ENCODE measurements around the gene CRIP2. TPM values are rescaled to one million over a fixed set of nuclear protein-coding genes. Genes with fewer than 3 reads are reported as not detected.

CRIP2 gene
- total RNA-seq, 4 donors from 2014 or later: 101 to 160 (median 136) TPM

DNA sequence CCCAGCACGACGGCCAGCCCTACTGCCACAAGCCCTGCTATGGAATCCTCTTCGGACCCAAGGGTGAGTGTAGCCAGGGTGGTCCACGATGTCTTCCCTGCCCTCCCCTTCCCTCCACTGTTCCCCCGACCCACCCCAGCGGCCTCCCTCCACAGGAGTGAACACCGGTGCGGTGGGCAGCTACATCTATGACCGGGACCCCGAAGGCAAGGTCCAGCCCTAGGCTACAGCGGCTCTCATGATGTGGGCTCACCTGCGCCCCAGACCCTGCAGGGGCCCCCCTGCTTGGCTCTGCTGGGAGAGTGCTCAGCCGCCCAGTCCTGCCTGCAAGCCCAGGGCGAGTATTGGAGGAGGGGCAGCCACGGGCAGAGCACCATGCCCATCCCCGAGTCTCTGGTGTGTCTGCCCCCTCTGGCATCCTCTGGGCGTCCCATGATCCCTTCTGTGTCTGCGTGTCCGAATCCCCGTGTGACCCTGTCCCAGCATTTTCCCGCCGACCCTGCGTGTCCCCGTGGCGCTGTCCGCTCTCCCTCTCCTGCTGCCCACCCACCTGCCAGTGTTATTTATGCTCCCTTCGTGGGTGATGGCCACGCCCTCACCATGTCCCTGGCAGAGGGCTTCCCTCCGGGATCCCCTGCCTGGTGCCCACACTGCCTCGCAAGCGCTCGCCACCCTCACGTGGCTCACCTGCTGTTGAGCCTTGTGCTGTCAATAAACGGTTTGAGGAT lies 5.0 kb downstream of the CRIP2 start:
- Histone ChIP-seq H3K36me3 (peaks cover 4 to 6% of the 10 kb centered on the region in 2 donors), H3K9me3 (no peaks in the 10 kb centered on the region), H3K4me3 (replicated peaks in 1 of 3) (no peak overlapping the region), H3K27ac (peak overlapping the region in 2 of 3 donors; percentile 90 to 97), H3K27me3 (no peaks in the 10 kb centered on the region), H3K4me1 (peaks cover 57 to 68% of the 10 kb centered on the region in 2 donors)
- TF ChIP-seq, protein P1, sequence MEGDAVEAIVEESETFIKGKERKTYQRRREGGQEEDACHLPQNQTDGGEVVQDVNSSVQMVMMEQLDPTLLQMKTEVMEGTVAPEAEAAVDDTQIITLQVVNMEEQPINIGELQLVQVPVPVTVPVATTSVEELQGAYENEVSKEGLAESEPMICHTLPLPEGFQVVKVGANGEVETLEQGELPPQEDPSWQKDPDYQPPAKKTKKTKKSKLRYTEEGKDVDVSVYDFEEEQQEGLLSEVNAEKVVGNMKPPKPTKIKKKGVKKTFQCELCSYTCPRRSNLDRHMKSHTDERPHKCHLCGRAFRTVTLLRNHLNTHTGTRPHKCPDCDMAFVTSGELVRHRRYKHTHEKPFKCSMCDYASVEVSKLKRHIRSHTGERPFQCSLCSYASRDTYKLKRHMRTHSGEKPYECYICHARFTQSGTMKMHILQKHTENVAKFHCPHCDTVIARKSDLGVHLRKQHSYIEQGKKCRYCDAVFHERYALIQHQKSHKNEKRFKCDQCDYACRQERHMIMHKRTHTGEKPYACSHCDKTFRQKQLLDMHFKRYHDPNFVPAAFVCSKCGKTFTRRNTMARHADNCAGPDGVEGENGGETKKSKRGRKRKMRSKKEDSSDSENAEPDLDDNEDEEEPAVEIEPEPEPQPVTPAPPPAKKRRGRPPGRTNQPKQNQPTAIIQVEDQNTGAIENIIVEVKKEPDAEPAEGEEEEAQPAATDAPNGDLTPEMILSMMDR (IDR thresholded peaks at IDR 0.05): no peak
- 77 to 81% methylated on average over 23 to 27 of the region's 34 CpGs for WGBS, 2 donors
- no peak for DNase-seq
- intact Hi-C loops (cut with DNase I): loop anchor here (10.0 kb wide), 1 partner anchor 405 kb away; no protein-coding TSS in a partner anchor

DNA sequence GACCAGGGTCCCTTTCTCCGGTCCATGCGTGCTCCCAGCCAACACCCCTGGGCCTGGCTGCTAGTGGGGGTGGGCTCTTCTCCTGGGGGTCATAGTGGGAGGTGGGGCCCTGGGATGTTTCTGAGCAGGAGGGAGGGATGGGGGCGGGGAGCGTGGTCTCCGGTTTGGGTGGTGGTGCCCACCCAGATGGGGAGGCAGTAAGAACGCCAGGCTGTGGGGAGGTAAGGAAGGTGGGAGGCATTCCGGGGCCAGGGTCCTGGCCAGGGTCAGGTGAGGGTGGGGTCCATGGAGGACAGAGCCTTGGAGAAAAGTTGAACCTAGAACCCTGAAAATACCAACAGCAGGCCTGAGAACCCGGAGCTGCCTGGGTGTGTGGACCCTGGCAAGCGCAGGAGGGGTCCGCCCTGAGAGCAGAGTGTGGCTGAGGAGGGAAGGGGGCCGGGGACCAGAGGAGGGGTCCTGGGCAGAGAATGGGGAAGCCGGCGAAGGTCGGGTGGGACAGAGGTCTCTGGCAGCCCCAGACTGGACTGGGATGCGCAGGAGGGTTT lies 5.7 kb downstream of the CRIP2 start:
- H3K9me3 ChIP-seq: no peaks in the 10 kb centered on the region
- no peak overlapping the region for H3K4me3 ChIP-seq (replicated peaks in 1 of 3)
- H3K36me3 ChIP-seq: peaks cover 4 to 6% of the 10 kb centered on the region in 2 donors
- peaks cover 57 to 75% of the 10 kb centered on the region in 2 donors for H3K4me1 ChIP-seq
- intact Hi-C loops (cut with DNase I): no loop called here
- H3K27me3 ChIP-seq: no peaks in the 10 kb centered on the region
- TF ChIP-seq, protein P1 (IDR thresholded peaks at IDR 0.05): no peak
- no peak for TF ChIP-seq POLR2A (IDR thresholded peaks at IDR 0.05)
- no peak for DNase-seq
- 60 to 71% methylated on average over 14 to 15 of the region's 15 CpGs for WGBS, 2 donors
- peak overlapping the region; percentile 90 to 97 (median 95) for H3K27ac ChIP-seq

DNA sequence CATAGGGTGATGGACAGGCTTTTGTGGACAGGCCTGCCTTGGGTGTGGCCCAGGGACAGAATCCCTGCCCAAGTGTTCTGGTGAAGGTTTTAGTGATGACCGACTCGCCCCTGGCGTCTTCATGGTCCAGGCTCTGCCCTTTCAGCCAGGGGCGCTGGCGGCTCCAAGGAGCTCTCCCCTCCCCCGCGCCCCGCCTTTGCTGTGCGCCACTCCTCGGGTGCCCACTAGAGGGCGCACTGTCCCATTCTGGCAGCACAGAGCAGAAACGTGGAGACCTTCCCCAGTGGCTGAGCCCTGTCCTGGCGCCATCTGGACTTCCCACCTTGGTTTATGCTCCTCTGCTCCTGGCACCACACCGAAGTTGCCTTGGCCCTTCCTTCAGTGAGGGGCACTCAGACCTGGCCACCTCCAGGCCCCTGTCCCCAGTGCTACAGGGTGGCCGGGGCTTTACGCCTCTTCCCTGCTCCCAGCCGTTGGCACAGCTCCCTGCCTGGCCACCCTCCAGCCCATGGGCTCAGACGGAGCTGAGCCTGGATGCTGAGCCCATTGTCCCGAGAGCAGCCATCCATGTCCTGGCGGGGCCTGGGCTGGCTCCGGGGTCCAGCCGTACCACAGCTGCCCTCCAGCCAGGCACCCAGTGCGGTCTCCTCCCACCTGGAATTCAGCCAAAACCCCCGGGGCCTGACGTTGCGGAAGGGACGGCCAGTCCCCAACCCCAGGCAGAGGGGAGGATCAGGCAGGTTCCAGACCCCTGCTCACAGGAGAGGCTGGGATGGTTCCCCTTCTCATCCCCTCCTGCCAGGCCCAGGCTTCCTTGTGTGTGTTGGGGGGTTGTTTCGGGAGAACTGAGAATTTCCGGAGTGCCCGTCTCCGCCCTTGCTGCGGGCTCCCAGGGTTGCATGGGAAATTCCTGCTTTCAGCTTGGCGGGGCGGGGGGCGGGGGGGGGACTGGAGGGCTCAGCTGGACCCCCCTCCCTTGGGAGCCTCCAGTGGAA lies 6.5 kb downstream of the CRIP2 start:
- peak overlapping the region; percentile 90 to 97 (median 95) for H3K27ac ChIP-seq
- intact Hi-C loops (cut with DNase I): no loop called here
- peak in 1 of 2 donors; percentile 40 for TF ChIP-seq POLR2A (IDR thresholded peaks at IDR 0.05)
- TF ChIP-seq, protein P1 (IDR thresholded peaks at IDR 0.05): peak; percentile 92 to 99 (median 99)
- peaks cover 4 to 6% of the 10 kb centered on the region in 2 donors for H3K36me3 ChIP-seq
- DNase-seq: peak; percentile 90 to 91
- 1 to 4% methylated on average over 7 to 12 of the region's 35 CpGs for WGBS, 2 donors
- no peaks in the 10 kb centered on the region for H3K27me3 ChIP-seq
- H3K4me3 ChIP-seq (replicated peaks in 1 of 3): peak overlapping the region in 1 of 3 donors; percentile 23
- H3K9me3 ChIP-seq: no peaks in the 10 kb centered on the region
- peaks cover 53 to 74% of the 10 kb centered on the region in 2 donors for H3K4me1 ChIP-seq

DNA sequence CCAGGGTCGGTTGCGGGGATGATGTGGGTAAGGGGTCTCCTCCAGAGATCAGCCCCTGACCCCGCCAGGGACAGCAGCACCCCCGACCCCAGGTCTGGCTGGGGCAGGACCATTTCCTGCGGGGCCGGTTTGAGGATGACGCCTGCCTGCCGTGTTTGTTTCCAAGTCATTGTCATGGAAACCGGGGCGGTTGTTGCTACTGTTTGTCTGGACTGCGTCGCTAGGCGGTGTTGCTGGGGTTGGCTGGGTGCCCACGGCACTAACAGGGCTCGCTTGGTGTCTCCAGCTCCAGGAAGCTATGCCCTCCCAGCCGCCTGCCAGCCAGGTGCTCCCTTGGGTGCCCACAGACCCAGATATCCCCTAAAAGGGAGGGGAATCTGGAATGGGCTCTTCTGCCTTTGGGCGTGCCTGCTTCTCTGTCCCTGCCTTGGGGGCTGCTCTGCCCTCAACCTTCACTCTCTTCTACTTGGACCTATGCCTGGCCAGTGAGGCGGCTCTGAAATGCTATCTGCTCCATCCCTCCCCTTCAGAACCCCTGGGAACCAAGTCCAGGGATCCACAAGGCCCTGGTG lies 7.4 kb downstream of the CRIP2 start:
- H3K4me1 ChIP-seq: peaks cover 50 to 74% of the 10 kb centered on the region in 2 donors
- TF ChIP-seq POLR2A (IDR thresholded peaks at IDR 0.05): peak in 1 of 2 donors; percentile 26
- TF ChIP-seq, protein P1 (IDR thresholded peaks at IDR 0.05): peak in 3 of 6 experiments; percentile 14 to 22 (median 15)
- 0 to 1% methylated on average over 14 to 16 of the region's 18 CpGs for WGBS, 2 donors

More for the DNA sequence above, 7.4 kb downstream of the CRIP2 start:
- no peaks in the 10 kb centered on the region for H3K9me3 ChIP-seq
- DNase-seq: peak; percentile 97 to 98
- H3K27me3 ChIP-seq: no peaks in the 10 kb centered on the region
- H3K4me3 ChIP-seq (replicated peaks in 1 of 3): peak overlapping the region in 1 of 3 donors; percentile 23
- intact Hi-C loops (cut with DNase I): no loop called here
- peak overlapping the region; percentile 90 to 97 (median 95) for H3K27ac ChIP-seq
- H3K36me3 ChIP-seq: peaks cover 4 to 6% of the 10 kb centered on the region in 2 donors
